Measurements from ENCODE around the gene TMEM115.

The TMEM115 gene

DNA sequence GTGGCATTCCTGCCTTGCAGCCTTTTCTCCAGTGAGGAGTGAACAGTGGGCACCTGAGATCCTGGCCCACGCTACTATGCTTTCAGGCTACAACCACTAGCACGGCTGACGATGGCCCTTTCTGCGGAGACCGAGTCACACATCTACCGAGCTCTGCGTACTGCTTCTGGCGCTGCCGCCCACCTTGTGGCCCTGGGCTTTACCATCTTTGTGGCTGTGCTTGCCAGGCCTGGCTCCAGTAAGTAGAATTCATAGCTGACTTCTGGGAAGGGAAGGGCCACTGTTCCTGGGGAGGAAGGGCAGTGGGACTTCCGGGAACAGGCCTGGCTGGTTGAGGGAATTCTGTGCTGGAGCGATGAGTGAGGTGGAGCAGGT, 8.0 kb downstream of the TMEM115 start:
- no peak for DNase-seq

DNA sequence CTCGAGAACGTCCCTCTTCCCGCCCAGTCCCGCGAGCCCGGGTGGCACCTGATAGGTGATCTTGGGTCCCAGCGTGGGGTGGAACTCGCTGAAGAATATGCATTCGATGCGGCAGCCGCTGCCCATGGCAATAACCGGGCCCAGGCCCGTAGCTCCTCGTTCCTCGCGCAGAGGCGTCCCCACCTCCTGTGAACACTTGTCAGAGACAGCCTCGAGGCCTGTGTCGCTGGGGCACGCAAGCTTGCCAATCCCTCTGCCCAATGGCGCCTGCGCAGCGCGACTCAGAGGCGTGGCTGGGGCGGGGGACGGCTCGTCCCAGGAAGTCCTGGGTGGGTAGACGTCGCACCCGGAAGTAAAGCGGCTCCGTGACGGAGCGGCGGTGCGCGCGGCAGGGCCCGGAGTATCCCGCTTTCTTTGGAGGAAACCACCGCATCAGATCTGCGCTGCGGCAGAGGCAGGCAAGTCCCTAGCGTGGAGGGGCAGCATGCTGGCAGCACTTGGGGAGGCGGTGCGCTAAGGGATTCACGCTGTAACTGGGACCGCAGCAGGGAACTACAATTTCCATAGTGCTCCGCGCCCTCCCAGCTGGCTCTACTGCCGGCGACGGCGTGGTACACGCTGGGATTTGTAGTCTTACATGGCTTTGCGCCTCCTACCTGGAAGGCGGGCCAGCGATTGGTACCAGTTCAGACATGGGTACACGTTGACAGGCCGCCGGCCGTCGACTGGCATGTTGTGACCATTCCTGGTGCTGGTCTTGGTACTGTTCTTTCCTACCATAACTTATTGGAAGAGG, 8.6 kb downstream of the TMEM115 start, which contains the start of the genes CYB561D2 and NPRL2:
CYB561D2 (plus strand) TSS at position 336 of the 796 bp plus-strand sequence. CDS start 572 bp downstream, outside the sequence.
NPRL2 (minus strand) TSS at position 249 of the 796 bp plus-strand sequence; CDS start at position 126, 123 bp downstream.
- DNase-seq = peak; percentile 99

- no peak for DNase-seq
Measured at GRCh38 chr3:50350213-50350526, 9.2 kb downstream of the TMEM115 start.

- DNase-seq = peak; percentile 73 to 74
Measured at GRCh38 chr3:50347187-50347813, 12.0 kb downstream of the TMEM115 start.

GRCh38 chr3:50345586-50346234, 13.6 kb downstream of the TMEM115 start, which contains the start of gene ZMYND10:
Gene ZMYND10, minus strand, starts transcription at chr3:50345732. Its CDS starts 153 bp downstream, at chr3:50345579.
- peak; percentile 66 to 69 for DNase-seq

DNA sequence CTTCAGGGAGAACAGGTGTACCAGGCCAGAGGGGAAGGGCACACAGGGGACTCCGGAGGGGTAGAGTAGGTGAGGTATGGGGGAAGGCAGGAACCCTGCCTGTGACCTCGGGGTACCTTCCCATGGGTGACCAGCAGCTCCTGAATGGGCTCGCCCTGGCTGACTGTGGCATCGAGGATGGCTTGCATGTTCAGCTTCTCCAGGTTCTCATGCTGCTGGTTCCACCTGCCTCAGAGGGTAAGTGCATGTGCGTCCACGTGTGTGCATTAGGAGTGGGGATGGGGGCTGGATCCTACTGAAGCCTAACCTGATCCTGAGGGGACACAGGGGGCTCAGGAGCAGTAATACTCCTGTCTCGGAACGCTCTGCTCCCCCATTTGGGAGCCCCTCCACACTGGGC, 14.3 kb downstream of the TMEM115 start:
- no peak for DNase-seq

GRCh38 chr3:50342813-50343633, 16.3 kb downstream of the TMEM115 start:
- DNase-seq = no peak

DNA sequence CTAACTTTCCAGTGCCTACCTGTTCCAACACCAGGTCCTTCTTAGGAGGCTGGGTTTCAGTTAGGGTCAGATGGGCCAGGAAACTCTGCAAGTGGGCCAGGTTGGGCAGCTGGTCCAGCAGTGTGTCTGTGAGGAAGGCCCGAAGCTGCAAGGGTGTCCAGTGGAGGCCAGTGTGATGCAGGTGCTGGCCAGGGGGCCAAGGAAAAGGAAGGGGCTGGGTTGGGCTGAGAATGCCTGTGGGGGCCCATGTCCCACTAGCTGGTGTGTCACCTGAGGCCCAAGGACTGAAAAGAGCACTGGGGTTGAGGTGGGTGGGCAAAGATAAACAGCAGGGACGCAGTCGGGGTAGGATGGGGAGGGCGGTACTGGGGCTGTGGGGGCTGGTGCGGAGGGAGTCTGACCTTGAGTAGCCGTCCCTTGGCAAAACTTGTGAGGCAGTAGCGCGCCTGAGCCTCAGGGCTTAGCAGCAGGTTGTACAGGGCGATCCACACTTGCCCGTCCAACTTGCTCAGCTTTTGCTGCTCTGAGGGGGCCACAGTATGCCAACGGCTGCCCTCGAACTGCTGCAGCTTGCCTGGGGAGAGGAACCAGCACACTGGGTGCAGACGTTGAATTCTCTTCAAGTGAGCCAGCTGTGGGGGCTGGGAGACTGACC, 17.2 kb downstream of the TMEM115 start:
- no peak for DNase-seq

DNA sequence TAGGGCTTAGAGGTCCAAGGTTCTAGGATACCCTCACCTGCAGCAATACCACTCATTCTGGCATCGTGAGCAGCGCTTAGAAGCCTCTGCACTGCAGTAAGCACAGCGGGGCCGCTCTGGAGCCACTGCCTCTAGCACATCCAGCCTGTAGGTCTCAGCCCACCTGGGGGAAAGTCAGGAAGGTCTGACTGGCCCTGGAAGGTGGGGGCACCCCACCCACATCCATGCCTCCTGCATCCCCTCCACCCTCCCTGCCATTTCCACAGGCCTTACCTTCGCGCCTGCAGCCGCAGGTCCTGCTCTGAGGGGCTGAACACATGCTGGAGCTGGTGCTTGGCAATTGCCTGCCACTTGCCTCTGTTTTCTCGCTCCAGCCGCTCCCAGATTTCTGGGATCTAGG, 17.8 kb downstream of the TMEM115 start:
- DNase-seq = no peak

DNA sequence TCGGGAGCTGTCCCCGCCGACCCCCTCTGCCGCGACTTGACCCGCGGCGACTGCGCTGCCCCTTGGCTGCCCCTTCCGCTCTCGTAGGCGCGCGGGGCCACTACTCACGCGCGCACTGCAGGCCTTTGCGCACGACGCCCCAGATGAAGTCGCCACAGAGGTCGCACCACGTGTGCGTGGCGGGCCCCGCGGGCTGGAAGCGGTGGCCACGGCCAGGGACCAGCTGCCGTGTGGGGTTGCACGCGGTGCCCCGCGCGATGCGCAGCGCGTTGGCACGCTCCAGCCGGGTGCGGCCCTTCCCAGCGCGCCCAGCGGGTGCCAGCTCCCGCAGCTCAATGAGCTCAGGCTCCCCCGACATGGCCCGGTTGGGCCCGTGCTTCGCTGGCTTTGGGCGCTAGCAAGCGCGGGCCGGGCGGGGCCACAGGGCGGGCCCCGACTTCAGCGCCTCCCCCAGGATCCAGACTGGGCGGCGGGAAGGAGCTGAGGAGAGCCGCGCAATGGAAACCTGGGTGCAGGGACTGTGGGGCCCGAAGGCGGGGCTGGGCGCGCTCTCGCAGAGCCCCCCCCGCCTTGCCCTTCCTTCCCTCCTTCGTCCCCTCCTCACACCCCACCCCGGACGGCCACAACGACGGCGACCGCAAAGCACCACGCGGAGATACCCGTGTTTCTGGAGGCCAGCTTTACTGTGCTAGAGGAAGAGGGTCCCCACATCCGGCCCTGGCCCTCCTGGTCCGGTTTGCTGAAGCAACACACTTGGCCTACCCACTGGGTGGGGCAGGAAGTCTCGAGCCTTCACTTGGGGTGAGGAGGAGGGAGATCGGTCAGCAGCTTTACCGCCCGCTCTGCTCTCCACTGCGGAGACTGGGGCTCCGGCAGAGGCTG, 18.6 kb downstream of the TMEM115 start, which contains the start of gene RASSF1:
RASSF1 (minus strand) TSS at position 389 of the 882 bp plus-strand sequence; CDS start at position 358, 31 bp downstream.
- peak; percentile 35 to 40 for DNase-seq

DNA sequence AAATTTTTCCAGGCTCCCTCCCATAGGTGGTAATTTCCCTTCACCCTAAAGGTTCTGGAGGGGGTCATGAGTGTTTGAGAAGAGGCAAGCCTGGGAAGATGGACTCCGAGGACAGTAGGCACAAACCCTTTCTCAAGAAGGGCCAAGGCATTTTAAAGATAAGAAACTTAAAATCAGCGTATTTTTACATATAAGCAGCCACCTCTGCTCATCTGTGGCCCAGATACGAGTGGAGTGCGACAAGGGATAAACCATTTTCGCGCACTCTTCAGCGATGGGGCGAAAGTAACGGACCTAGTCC, 19.2 kb downstream of the TMEM115 start:
- no peak for DNase-seq

DNA sequence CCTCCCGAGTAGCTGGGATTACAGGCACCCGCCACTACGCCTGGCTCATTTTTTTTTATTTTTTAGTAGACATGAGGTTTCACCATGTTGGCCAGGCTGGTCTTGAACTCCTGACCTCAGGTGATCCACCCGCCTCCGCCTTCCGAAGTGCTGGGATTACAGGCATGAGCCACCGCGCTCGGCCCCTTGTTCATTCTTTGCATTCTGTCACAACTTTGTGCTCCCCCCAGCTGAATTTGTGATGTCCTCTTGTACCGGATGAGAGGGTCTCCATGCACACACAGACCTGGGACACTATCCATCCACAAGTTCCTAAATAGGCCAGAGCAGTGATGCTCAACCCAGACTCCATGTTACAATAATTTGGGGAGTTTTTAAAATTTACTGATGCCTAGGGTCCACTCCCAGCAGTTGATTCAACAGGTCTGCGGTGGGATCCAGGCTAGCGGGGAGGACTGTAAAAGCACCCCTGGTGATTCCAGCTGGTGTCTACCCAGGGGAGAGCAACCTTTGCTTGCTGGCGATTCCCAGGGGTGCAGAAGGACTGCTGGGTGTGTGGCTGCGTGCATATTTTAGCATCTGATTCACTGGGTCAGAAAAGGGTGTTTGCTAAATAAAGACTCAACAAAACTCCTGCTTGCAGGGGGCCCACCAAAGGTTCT, 19.7 kb downstream of the TMEM115 start:
- DNase-seq = no peak

DNA sequence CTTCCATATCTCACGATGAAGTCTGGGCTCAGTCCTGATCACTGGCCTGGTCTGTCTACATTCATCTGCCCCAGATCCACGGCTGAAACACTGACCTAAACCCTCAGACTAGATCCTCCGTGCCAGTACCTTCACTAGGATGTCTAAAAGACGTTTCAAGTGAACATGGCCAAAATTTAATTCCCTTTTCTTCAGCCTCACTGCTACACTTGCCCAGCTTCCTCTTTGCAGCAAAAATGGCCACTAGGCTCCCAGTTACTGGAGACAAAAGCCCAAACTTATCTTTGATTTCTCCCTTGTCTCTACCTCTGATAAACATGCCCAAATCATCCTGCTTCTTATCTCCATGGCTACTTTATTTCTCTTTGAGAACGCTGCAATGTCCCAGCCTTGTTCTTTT, 20.4 kb downstream of the TMEM115 start:
- no peak for DNase-seq

DNA sequence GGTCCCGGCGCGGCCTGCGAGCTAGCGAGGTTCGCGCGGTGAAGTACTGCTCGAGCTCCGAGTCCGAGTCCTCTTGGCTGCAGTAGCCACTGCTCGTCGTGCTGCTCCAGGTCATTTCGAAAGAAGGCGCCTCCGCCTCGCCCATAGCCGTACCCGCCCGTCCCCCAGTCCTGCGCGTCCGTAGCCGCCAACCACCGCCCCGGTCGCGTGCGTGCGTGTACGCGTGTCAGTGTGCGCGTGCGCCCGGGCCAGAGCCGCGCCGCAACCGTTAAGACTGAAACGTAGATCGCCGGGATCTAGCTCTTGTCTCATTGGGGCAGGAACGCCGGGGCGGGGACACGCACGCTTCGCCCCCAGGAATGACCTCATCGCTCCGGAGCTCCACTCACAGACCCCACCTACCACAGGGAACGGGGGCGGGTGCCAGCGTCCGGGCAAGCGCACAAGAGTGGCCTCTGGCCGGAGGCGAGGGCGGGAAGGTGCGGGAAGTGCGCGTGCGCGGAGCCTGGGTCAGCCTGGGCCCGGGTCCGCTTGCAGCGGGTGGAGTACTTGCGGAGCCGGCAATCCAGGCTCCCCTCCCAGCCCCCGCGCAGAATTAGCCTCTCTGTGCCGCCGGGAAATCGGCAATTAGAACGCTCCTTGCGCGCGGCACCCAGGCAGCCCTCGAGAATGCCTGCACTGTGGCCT, 22.0 kb downstream of the TMEM115 start:
- peak; percentile 90 to 92 for DNase-seq

DNA sequence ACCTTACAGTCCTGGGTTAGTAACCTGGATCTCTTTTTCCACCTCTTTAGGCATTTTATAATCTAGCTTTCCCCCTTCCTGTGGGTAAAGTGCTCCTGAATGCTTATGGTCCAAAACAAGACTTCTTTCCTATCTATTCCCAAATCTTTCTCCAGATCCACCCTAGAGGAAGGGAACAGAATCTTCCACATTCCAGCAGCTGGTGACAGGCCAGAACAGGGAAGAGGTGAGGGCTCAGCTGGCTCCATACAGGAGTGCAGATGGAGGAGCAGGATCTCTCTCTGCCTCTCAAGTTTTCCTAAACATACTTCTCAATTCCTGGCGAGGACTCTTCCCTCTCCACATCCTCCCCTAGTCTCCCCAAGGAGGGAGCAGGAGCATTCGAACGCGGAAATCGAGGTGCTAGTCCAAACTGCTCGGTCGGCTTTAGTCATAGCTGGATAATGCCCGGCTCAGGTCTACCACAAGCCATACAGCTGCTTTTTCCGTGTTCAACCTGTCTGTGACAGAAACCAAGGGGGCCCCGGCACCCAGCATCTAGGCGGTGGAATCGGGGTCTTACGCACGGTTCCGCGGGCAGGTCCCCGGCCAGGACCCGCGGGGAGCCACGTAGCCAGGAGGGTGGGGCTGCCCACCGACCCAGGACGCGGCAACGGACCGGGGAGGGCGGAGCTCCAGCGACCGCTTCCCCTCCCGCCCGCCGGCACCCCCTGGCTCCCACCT, 22.7 kb downstream of the TMEM115 start:
- DNase-seq = peak; percentile 37 to 44

- no peak for DNase-seq
Measured at GRCh38 chr3:50334339-50335075, 24.8 kb downstream of the TMEM115 start.

DNA sequence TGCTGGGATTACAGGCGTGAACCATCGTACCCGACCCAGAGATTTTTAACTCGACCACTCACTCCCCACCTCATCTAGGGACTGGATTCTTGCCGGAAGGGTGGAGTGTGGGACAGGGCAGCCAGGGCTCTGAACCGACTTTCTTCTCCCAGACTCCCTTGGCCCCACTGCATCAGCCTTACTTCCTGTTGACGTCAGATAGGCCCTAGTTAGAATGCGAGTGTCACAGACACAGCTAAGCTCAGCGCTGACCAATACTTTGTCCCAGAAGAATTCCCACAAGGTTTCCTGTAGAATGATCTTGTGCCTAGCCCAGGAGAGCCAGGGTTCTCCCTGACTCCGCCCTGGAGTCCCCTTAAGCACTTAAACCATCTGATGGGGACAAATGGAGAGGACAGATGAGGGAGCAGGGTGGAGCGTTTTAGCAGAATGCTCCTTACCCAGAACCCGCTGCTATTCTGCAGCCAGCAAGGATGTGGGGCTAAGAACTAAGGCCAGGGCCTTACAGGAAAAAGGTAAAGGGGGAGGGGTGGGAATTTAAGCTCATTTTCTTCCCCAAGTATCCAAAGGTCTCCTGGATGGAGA, 25.5 kb downstream of the TMEM115 start:
- no peak for DNase-seq

- no peak for DNase-seq
Measured at GRCh38 chr3:50331364-50331907, 27.9 kb downstream of the TMEM115 start.
